Astrocyte (in vitro differentiated cells and primary cell): Measurements from ENCODE around the gene ATXN2. TPM values are rescaled to one million over a fixed set of nuclear protein-coding genes. Genes with fewer than 3 reads are reported as not detected.
"Not testable (repeated sequence)": the region's sequence is repeated elsewhere in the genome, so short reads cannot be mapped to it uniquely, and the experiment has no call there.

Source experiments
- DNase-seq: peaks from one replicate; pipeline ENCODE4 v3.0.0-alpha.2; 2010; ENCODE audit warnings: low read depth
- FAIRE-seq: peaks from 2 replicates; lab custom pipeline; 2011; peaks lifted over from hg19 to GRCh38; lab: Jason Lieb, UNC
- H2AFZ ChIP-seq: 2 replicates; pipeline ENCODE4 v1.6.0; 2012; ENCODE audit warnings: low read depth, low read length, inconsistent platforms
- H3K27ac ChIP-seq: 2 replicates; pipeline ENCODE4 v1.5.1; 2011; ENCODE audit warnings: low read depth, low read length, inconsistent platforms
- H3K27me3 ChIP-seq: 2 replicates; pipeline ENCODE4 v1.6.0; 2011; ENCODE audit warnings: low read length, inconsistent platforms; ENCODE audit not compliant: insufficient read depth
- H3K36me3 ChIP-seq: 2 replicates; pipeline ENCODE4 v1.5.1; 2011; ENCODE audit warnings: low read length, inconsistent platforms; ENCODE audit not compliant: insufficient read depth
- H3K4me1 ChIP-seq: 2 replicates; pipeline ENCODE4 v1.5.1; 2011; ENCODE audit warnings: low read length, inconsistent platforms; ENCODE audit not compliant: insufficient read depth
- H3K4me2 ChIP-seq: 2 replicates; pipeline ENCODE4 v1.6.0; 2012; ENCODE audit warnings: low read length, inconsistent platforms
- H3K4me3 ChIP-seq: 2 replicates; pipeline ENCODE4 v1.5.1; 2011; ENCODE audit warnings: low read depth, mild to moderate bottlenecking, low read length, inconsistent platforms; ENCODE audit not compliant: insufficient read depth
- H3K79me2 ChIP-seq: 2 replicates; pipeline ENCODE4 v1.6.0; 2012; ENCODE audit warnings: mild to moderate bottlenecking, low read length, inconsistent platforms; ENCODE audit not compliant: insufficient read depth
- H3K9ac ChIP-seq: 2 replicates; pipeline ENCODE4 v1.6.0; 2012; ENCODE audit warnings: mild to moderate bottlenecking, low read length, inconsistent platforms
- H3K9me3 ChIP-seq: 2 replicates; pipeline ENCODE4 v1.5.1; 2012; ENCODE audit warnings: low read depth, mild to moderate bottlenecking, low read length, inconsistent platforms; ENCODE audit not compliant: insufficient read depth
- H4K20me1 ChIP-seq: 2 replicates; pipeline ENCODE4 v1.6.0; 2012; ENCODE audit warnings: low read length, inconsistent platforms; ENCODE audit not compliant: insufficient read depth
- H3K27ac Mint-ChIP-seq: one replicate; pipeline ENCODE4 v1.8.0; 2021; ENCODE audit warnings: mild to moderate bottlenecking, mixed read lengths; ENCODE audit not compliant: unreplicated experiment
- H3K27me3 Mint-ChIP-seq: one replicate; pipeline ENCODE4 v1.8.0; 2021; ENCODE audit warnings: low read depth, mixed read lengths; ENCODE audit not compliant: unreplicated experiment
- H3K36me3 Mint-ChIP-seq: one replicate; pipeline ENCODE4 v1.8.0; 2021; ENCODE audit warnings: low read depth, mixed read lengths; ENCODE audit not compliant: unreplicated experiment
- H3K4me1 Mint-ChIP-seq: one replicate; pipeline ENCODE4 v1.8.0; 2021; ENCODE audit warnings: low read depth, mixed read lengths; ENCODE audit not compliant: unreplicated experiment
- H3K4me3 Mint-ChIP-seq: one replicate; pipeline ENCODE4 v1.8.0; 2021; ENCODE audit warnings: mild to moderate bottlenecking, moderate library complexity, mixed read lengths; ENCODE audit not compliant: unreplicated experiment
- H3K9me3 Mint-ChIP-seq: one replicate; pipeline ENCODE4 v1.8.0; 2021; ENCODE audit warnings: mild to moderate bottlenecking, mixed read lengths; ENCODE audit not compliant: unreplicated experiment
- CTCF ChIP-seq: IDR thresholded peaks from 2 replicates; pipeline ENCODE4 v1.5.1; 2011; ENCODE audit warnings: low read depth, mild to moderate bottlenecking, inconsistent platforms, low read length, moderate library complexity; ENCODE audit not compliant: insufficient read depth
- EZH2 ChIP-seq: IDR thresholded peaks from 2 replicates; pipeline ENCODE4 v1.6.1; 2012; ENCODE audit warnings: mild to moderate bottlenecking, low read length, inconsistent platforms; ENCODE audit not compliant: insufficient read depth
- total RNA-seq: library from RNA; stranded (reverse); gene quantifications from 2 replicates; pipeline ENCODE4 v1.2.1, GENCODE V29; 2021

The ATXN2 gene
- total RNA-seq, 1 donor from 2014 or later = 58.0 TPM

GRCh38 chr12:111467092-111467856 is 131.8 kb downstream of the ATXN2 start:
- FAIRE-seq (peak; percentile 39), DNase-seq (peak; percentile 44)
- H4K20me1 ChIP-seq = peaks cover 16% of the 10 kb centered on the region
- no peak overlapping the region for H3K9ac ChIP-seq
- H3K27ac ChIP-seq = no peak overlapping the region
- no peak overlapping the region for H3K4me3 ChIP-seq
- H3K4me2 ChIP-seq = no peak overlapping the region
- peaks cover 10% of the 10 kb centered on the region for H3K36me3 ChIP-seq
- peaks cover 9% of the 10 kb centered on the region for H3K4me1 Mint-ChIP-seq
- no peak overlapping the region for H3K27ac Mint-ChIP-seq
- H3K4me3 Mint-ChIP-seq = no peak overlapping the region
- no peak overlapping the region for H2AFZ ChIP-seq
- H3K9me3 ChIP-seq = no peaks in the 10 kb centered on the region
- H3K9me3 Mint-ChIP-seq = no peaks in the 10 kb centered on the region
- no peaks in the 10 kb centered on the region for H3K27me3 ChIP-seq
- H3K79me2 ChIP-seq = peaks cover 8% of the 10 kb centered on the region
- TF ChIP-seq EZH2 (no peak), CTCF (no peak)
- H3K36me3 Mint-ChIP-seq = peaks cover 6% of the 10 kb centered on the region
- no peaks in the 10 kb centered on the region for H3K27me3 Mint-ChIP-seq
- peaks cover 6% of the 10 kb centered on the region for H3K4me1 ChIP-seq

- H3K4me3 Mint-ChIP-seq = peak overlapping the region; percentile 29
- Histone ChIP-seq H3K4me2 (no peak overlapping the region), H3K27me3 (no peaks in the 10 kb centered on the region), H3K9me3 (no peaks in the 10 kb centered on the region), H3K27ac (peak overlapping the region; percentile 4), H2AFZ (no peak overlapping the region), H4K20me1 (peaks cover 12% of the 10 kb centered on the region), H3K9ac (peak overlapping the region; percentile 20), H3K79me2 (peaks cover 14% of the 10 kb centered on the region), H3K36me3 (peaks cover 8% of the 10 kb centered on the region), H3K4me3 (no peak overlapping the region), H3K4me1 (peaks cover 5% of the 10 kb centered on the region)
- H3K36me3 Mint-ChIP-seq = peaks cover 9% of the 10 kb centered on the region
- H3K4me1 Mint-ChIP-seq = peaks cover 9% of the 10 kb centered on the region
- no peaks in the 10 kb centered on the region for H3K9me3 Mint-ChIP-seq
- H3K27ac Mint-ChIP-seq = peak overlapping the region; percentile 23
- FAIRE-seq (peak; percentile 23), DNase-seq (peak; percentile 60)
- TF ChIP-seq EZH2 (no peak), CTCF (no peak)
- H3K27me3 Mint-ChIP-seq = no peaks in the 10 kb centered on the region
These were observed 136.8 kb downstream of the ATXN2 start for GRCh38 chr12:111462210-111462769.

- H2AFZ ChIP-seq, H3K27ac Mint-ChIP-seq, FAIRE-seq, DNase-seq, H3K4me3 Mint-ChIP-seq, H3K4me3 ChIP-seq, H3K9me3 ChIP-seq, H3K27me3 Mint-ChIP-seq, H3K27me3 ChIP-seq, H3K4me2 ChIP-seq, H3K9me3 Mint-ChIP-seq, H3K27ac ChIP-seq, H3K4me1 ChIP-seq, H3K9ac ChIP-seq: not testable (repeated sequence)
- peaks cover 21% of the 10 kb centered on the region for H3K36me3 Mint-ChIP-seq
- H3K4me1 Mint-ChIP-seq = peaks cover 21% of the 10 kb centered on the region
- Histone ChIP-seq H3K36me3 (peaks cover 21% of the 10 kb centered on the region), H4K20me1 (peaks cover 21% of the 10 kb centered on the region), H3K79me2 (peaks cover 12% of the 10 kb centered on the region)
These were observed 139.0 kb downstream of the ATXN2 start for GRCh38 chr12:111460111-111460510.
